Heart left ventricle (tissue), 16 donors: ENCODE data around the gene CLIP1. TPM values are rescaled to one million over a fixed set of nuclear protein-coding genes. Genes with fewer than 3 reads are reported as not detected.

Source experiments
- ATAC-seq, 4 donors: fragments of 200-7000 bp; cut with Tn5 transposase; one replicate each; pipeline ENCODE4 v1.9.1; 2020 to 2022; ENCODE audit warnings: moderate library complexity in 4 of 4, mild to moderate bottlenecking in 3 of 4, moderate number of reproducible peaks in 1 of 4
- DNase-seq, 5 donors: peaks; one replicate each; pipeline ENCODE4 v3.0.0-alpha.2; 2020
- H3K27ac ChIP-seq, 12 donors: fragments of 200-600 bp; sonication (generic) in 4 of 12; one replicate each; pipeline versions ENCODE4 v1.5.0 to v1.8.0; 2016 to 2022; ENCODE audit warnings: mild to moderate bottlenecking in 2 of 12
- H3K27me3 ChIP-seq, 9 donors: fragments of 200-600 bp; sonication (generic) in 2 of 9; one replicate each; pipeline versions ENCODE4 v1.5.1 to v1.8.0; 2016 to 2022; ENCODE audit warnings: mild to moderate bottlenecking in 3 of 9
- H3K36me3 ChIP-seq, 9 donors: fragments of 200-600 bp; sonication (generic) in 2 of 9; one replicate each; pipeline versions ENCODE4 v1.5.0 to v1.8.0; 2018 to 2022; ENCODE audit warnings: mild to moderate bottlenecking in 2 of 9
- H3K4me1 ChIP-seq, 12 donors: fragments of 200-600 bp; sonication (generic) in 4 of 12; one replicate each; pipeline versions ENCODE4 v1.5.0 to v1.8.0; 2016 to 2022; ENCODE audit warnings: mild to moderate bottlenecking in 3 of 12
- H3K4me3 ChIP-seq, 12 donors: fragments of 200-600 bp; sonication (generic) in 4 of 12; one replicate each; pipeline versions ENCODE4 v1.5.0 to v1.8.0; 2017 to 2022; ENCODE audit warnings: mild to moderate bottlenecking in 9 of 12, moderate library complexity in 4 of 12
- H3K9me3 ChIP-seq, 12 donors: fragments of 200-600 bp; sonication (generic) in 4 of 12; one replicate each; pipeline versions ENCODE4 v1.5.0 to v1.8.0; 2016 to 2022; ENCODE audit warnings: mild to moderate bottlenecking in 1 of 12
- CTCF ChIP-seq, 12 donors: fragments of 200-600 bp; sonication (generic) in 4 of 12; IDR thresholded peaks; one replicate each; pipeline versions ENCODE4 v1.5.0 to v1.8.0; 2018 to 2022; ENCODE audit warnings: antibody characterized with exemption in 12 of 12, mild to moderate bottlenecking in 5 of 12
- POLR2A ChIP-seq, 2 donors: fragments of 450-650 bp; IDR thresholded peaks; one replicate each; pipeline ENCODE4 v1.6.1; 2017; ENCODE audit warnings: antibody characterized with exemption in 2 of 2, mild to moderate bottlenecking in 2 of 2, moderate library complexity in 2 of 2
- WGBS, 4 donors: extraction: QIAGEN DNeasy Blood & Tissue Kit in 2 of 4; methylation state at CpG; one replicate each; pipeline versions ENCODE4 v1.1.5 to v1.1.7; 2013 to 2018; 5-methylcytosine and 5-hydroxymethylcytosine counted together
- intact Hi-C, 10 donors: fragments of 100-400 bp; cut with DNase I; formaldehyde crosslinking; loops; one replicate each; pipeline versions ENCODE4 v1.11.1 to v1.14.2; 2022
- polyA plus RNA-seq, 2 donors: library from polyadenylated mRNA; stranded (reverse); fragments of 200-250 nt; gene quantifications; one replicate each; pipeline ENCODE4 v1.2.3, GENCODE V29; 2013
- total RNA-seq, 9 donors: library from RNA; depleted of rRNA in 2 of 9; stranded (reverse); fragments of >200 nt in 2 of 9; fragmentation: NEBNext Ultra II Directional in 3 of 9; extraction: Animal tissue kit (Norgen Biotek cat#: 25700) in 3 of 9; gene quantifications; one replicate each; pipeline versions ENCODE4 v1.1.0 to v1.2.4, GENCODE V29; 2016 to 2023
- donor health status: ischemic (EF 13 %, LVEDD 7.1; RV severe dilation, severe dysfunction).
- donor health status: healthy with polysubstance abuse.
- donor health status: DM: no; HTN: yes; CAD: no.
- donor health status: DM: no; HTN: no; CAD: no.
- donor health status: ischemic (EF 25% LVEDD 6.9; RV normal size, moderate dysfunction).
- donor health status: ischemic (EF 25% LVEDD 5.7; RV mildly dilated, moderate dysfunction).
- donor health status: healthy.
- donor health status: DM: yes; HTN: yes; CAD: no.
- donor health status: ischemic (EF 35%, LVEDD 5.7; RV mildly dilated, moderate dysfunction).
- donor health status: nonischemic (EF 11% LVEDD 7.7; RV severe dilation, severe dysfunction).
- donor health status: DM: yes; HTN: yes; CAD: no.
- donor health status: PGD.
- donor health status: ischemic (EF 29% LVEDD 5.4; RV normal size, mild dysfunction).
- donor health status: nonischemic (EF 23%, LVEDD 6.1; RV moderate dilation, normal function).

The CLIP1 gene
- total and polyA plus RNA-seq, 11 donors: 31.9 to 173 (median 104) TPM

GRCh38 chr12:122403831-122404230 is 18.6 kb downstream of the CLIP1 start:
- Histone ChIP-seq H3K36me3 (peaks cover 0 to 5% (median 0%) of the 10 kb centered on the region in 9 donors), H3K9me3 (no peaks in the 10 kb centered on the region), H3K27ac (peak overlapping the region in 1 of 12 donors; percentile 89), H3K4me1 (peaks cover 0 to 64% (median 19%) of the 10 kb centered on the region in 12 donors), H3K4me3 (no peak overlapping the region), H3K27me3 (no peaks in the 10 kb centered on the region)
- DNase-seq: no peak
- intact Hi-C loops: no loop called here
- ATAC-seq: no peak
- no peak for TF ChIP-seq CTCF (IDR thresholded peaks at IDR 0.05)
- 95 to 99% (median 96%) methylated on average over 12 of the region's 12 CpGs for WGBS, 4 donors

GRCh38 chr12:122403115-122403770 is 19.2 kb downstream of the CLIP1 start:
- no peaks in the 10 kb centered on the region for H3K9me3 ChIP-seq
- TF ChIP-seq CTCF (IDR thresholded peaks at IDR 0.05) (no peak), POLR2A (IDR thresholded peaks at IDR 0.05) (no peak)
- WGBS, 4 donors: 81 to 85% (median 83%) methylated on average over 6 of the region's 6 CpGs
- no peak for ATAC-seq
- peaks cover 0 to 5% (median 0%) of the 10 kb centered on the region in 9 donors for H3K36me3 ChIP-seq
- intact Hi-C loops: no loop called here
- no peak for DNase-seq
- H3K4me1 ChIP-seq: peaks cover 0 to 68% (median 20%) of the 10 kb centered on the region in 12 donors
- H3K27me3 ChIP-seq: no peaks in the 10 kb centered on the region
- H3K27ac ChIP-seq: peak overlapping the region in 1 of 12 donors; percentile 89
- no peak overlapping the region for H3K4me3 ChIP-seq

- TF ChIP-seq CTCF (IDR thresholded peaks at IDR 0.05): no peak
- TF ChIP-seq POLR2A (IDR thresholded peaks at IDR 0.05): no peak
- Histone ChIP-seq H3K4me3 (no peak overlapping the region), H3K4me1 (peaks cover 0 to 66% (median 19%) of the 10 kb centered on the region in 12 donors), H3K27me3 (no peaks in the 10 kb centered on the region), H3K9me3 (no peaks in the 10 kb centered on the region), H3K36me3 (peaks cover 0 to 5% (median 0%) of the 10 kb centered on the region in 9 donors), H3K27ac (peak overlapping the region in 1 of 12 donors; percentile 89)
- ATAC-seq (no peak), DNase-seq (no peak)
- WGBS, 4 donors: 89 to 93% (median 91%) methylated on average over 3 to 4 of the region's 4 CpGs
- intact Hi-C loops: no loop called here
Measured at GRCh38 chr12:122402264-122402663, 20.2 kb downstream of the CLIP1 start.

- H3K36me3 ChIP-seq: peaks cover 0 to 6% (median 0%) of the 10 kb centered on the region in 9 donors
Measured at GRCh38 chr12:122399592-122400373, 22.7 kb downstream of the CLIP1 start.

More at GRCh38 chr12:122399592-122400373, 22.7 kb downstream of the CLIP1 start:
- ATAC-seq (peak; percentile 84 to 92 (median 86)), DNase-seq (peak in 4 of 5 donors; percentile 61 to 75 (median 66))
- no peaks in the 10 kb centered on the region for H3K9me3 ChIP-seq
- no peak for TF ChIP-seq POLR2A (IDR thresholded peaks at IDR 0.05)
- TF ChIP-seq CTCF (IDR thresholded peaks at IDR 0.05): peak; percentile 47 to 75 (median 66)
- no peaks in the 10 kb centered on the region for H3K27me3 ChIP-seq
- peak overlapping the region in 9 of 12 donors; percentile 3 to 43 (median 25) for H3K4me3 ChIP-seq
- intact Hi-C loops: loop anchor here (1.0 to 5.0 kb wide), 6 partner anchors 71 to 353 kb away; partner anchors contain the start of gene DENR (in 2 of the 10)
- H3K4me1 ChIP-seq: peaks cover 0 to 64% (median 17%) of the 10 kb centered on the region in 12 donors
- 18 to 24% (median 22%) methylated on average over 14 of the region's 14 CpGs for WGBS, 4 donors
- peak overlapping the region; percentile 69 to 93 (median 86) for H3K27ac ChIP-seq
